NCI-H748 treated with DMSO at 0.1 percent for 48 hours (cell line): ENCODE results near the gene DYRK1A.
"Not testable (repeated sequence)": the region's sequence is repeated elsewhere in the genome, so short reads cannot be mapped to it uniquely, and the experiment has no call there.

Experiments
- DNase-seq: peaks from one replicate; lab custom pipeline; 2025; lab: John Stamatoyannopoulos, UW

The DYRK1A gene

DNA sequence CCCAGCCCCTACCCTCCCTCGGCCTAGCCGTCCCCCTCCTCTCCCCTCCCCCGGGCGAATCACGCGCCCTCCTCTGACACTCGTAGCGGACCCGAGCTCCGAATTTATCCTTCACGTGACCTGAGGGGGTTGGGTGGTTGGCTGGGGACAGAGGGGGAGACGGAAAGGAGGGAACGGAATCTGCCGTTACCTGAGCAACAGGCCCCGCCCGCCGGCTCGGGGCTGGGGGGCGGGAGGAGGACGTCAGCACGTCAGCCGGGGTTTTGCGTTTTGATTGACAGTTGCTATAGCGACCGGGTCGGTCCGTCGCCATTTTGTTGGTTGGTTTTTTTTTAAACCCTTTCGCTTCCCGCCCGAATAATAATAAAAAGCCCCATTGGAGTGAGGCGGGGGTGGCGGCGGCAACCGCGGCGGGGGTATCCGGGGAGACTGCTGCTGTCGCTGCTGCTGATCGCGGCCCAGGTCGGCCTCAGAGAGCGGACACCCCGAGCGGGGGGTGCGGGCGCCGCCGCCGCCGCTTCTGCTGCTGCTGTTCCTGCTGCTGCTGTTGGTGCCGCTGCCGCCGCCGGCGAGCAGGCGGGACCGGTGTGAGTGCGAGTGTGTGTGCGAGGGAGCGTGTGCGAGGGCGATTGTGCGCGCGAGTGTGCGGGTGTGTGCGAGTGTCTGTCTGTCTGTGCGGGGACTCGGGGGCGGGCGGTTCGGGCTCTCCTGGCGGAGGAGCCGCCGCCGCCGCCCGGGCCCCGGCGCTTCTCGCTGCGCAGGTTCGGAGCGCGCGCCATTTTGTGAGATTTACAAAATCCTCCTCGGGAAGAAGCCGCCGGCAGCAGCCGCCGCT, at the start of gene DYRK1A:
Gene DYRK1A, plus strand, starts transcription at position 292 of the 835 bp plus-strand sequence. CDS start 53,602 bp downstream, outside the sequence.
- peak; percentile 92 for DNase-seq

DNA sequence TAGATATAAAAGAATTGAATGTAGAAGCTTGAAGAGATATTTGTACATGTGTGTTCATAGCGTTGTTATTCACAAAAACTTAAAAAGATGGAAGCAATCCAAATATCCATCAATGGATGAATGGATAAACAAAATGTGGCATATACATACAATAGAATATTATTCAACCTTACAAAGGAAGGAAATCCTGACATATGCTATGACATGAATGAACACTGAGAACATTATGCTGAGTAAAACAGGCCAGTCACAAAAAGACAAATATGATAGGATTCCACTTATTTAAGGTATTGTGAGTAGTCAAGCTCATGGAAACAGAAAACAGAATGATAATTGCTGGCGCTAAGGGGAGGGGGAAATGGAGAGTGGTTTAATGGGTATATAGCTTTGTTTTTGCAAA, 47.0 kb upstream of the DYRK1A start:
- no peak for DNase-seq

DNA sequence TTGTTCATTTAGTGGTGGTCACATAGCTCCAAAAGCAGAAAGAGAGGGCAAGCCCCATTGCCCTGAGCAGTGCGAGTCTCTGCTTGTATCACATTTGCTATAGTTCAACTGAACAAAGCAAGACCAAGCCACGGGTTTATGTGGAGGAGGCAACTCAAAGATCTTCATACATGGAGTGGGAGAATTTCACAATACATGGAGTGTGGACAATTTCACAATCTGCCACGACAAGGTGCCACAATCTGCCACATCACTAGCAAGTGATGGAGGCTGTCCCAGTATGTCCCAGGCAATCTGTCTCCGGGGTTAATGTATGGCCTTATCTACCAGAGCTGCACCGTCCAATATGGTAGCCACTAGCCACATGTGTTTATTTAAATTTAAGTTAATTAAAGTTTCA, 44.5 kb upstream of the DYRK1A start:
- no peak for DNase-seq

DNA sequence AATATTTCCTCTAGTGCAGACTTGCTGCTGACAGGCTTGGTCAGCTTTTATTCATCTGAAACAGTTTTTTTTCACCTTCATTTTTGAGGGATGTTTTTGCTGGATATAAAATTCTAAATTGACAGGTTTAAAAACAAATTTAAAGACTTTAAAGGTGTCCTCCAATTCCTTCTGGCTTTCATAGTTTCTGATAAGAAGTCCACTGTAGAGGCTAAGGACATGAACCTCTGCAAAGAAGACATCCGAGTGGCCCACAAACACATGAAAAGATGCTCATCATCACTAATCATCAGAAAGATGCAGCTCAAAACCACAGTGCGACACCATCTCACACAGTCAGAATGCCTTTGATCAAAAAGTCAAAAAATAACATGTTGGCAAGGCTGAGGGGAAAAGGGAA, 42.0 kb upstream of the DYRK1A start:
- DNase-seq, result no peak

DNA sequence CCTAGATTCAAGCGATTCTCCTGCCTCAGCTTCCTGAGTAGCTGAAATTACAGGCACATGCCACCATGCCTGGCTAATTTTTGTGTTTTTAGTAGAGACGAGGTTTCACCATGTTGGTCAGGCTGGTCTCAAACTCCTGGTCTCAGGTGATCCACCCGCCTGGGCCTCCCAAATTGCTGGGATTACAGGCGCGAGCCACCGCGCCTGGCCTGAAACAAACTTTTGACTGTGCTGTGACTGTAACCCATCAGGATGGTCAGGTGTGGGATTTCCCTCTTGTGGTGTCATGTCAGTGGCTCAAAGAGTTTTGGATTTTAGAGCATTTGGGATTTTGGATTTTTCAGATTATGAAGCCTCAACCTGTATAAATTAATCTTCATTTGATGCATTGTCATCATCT, 38.4 kb upstream of the DYRK1A start:
- not testable (repeated sequence) for DNase-seq

DNA sequence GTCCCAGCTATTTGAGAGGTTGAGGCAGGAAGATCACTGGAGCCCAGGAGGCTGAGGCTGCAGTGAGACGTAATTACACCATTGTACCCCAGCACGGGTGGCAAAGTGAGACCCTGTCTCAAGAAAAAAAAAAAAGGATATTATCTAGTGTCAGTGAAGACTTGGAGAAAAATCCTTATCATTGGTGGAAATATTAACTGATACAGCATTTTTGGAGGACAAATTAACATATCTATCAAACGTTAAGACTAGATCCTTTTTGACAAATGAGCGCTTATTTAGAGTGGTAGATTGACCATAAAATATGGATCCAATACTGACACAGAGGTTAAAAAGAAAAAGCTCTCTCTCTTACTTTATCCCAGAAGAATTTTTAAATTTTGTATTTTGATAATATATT, 35.2 kb upstream of the DYRK1A start:
- DNase-seq, result no peak

DNA sequence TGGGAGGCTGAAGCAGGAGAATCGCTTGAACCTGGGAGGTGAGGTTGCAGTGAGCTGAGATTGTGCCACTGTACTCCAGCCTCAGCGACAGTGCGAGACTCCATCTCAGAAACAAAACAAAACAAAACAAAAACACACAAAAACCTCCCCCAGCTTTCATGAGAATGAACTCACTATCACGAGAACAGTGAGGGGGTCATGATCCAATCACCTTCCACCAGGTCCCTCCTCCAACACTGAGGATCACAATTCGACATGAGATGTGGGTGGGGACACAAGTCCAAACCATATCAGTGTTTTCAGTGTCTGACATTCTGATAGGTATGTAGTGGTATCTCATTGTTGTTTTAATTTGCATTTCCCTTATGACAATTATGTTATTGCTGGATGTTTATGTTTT, 31.5 kb upstream of the DYRK1A start:
- DNase-seq, result no peak

DNA sequence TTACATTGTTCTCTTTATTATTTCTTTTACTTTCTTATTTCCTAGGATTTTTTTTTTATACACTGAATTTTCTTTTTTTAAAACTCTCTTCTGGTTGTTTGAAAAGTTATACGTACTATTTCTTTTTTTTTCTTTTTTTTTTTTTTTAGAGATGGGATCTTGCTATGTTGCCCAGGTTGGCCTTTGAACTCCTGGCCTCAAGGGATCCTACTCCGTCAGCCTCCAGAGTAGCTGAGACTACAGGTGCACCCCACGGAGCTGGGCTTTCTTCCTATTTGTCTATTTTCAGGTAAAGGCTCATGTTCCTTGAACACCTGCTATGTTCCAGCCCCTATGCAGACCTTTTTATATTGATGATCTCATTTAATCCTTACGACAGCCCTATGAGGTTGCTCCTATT, 29.4 kb upstream of the DYRK1A start:
- DNase-seq, result no peak

DNA sequence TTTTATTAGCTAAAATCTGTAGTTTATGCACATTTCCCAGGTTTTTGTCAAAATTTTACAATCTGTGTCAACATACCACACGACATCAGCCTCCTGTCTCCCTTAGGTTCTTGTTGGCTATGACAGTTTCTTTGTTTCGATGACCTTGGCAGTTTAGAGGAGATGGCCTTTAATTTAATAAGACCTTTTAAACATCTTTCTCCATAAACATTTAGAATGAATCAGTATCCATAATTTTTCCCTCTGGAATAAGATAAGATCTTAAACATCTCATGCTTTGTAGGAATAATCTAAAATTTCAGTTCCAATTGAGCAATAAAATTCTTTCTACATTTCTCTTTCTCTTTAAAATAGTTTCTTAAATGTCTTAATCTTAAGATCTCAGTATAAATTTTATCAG, 28.7 kb upstream of the DYRK1A start:
- DNase-seq, result no peak

DNA sequence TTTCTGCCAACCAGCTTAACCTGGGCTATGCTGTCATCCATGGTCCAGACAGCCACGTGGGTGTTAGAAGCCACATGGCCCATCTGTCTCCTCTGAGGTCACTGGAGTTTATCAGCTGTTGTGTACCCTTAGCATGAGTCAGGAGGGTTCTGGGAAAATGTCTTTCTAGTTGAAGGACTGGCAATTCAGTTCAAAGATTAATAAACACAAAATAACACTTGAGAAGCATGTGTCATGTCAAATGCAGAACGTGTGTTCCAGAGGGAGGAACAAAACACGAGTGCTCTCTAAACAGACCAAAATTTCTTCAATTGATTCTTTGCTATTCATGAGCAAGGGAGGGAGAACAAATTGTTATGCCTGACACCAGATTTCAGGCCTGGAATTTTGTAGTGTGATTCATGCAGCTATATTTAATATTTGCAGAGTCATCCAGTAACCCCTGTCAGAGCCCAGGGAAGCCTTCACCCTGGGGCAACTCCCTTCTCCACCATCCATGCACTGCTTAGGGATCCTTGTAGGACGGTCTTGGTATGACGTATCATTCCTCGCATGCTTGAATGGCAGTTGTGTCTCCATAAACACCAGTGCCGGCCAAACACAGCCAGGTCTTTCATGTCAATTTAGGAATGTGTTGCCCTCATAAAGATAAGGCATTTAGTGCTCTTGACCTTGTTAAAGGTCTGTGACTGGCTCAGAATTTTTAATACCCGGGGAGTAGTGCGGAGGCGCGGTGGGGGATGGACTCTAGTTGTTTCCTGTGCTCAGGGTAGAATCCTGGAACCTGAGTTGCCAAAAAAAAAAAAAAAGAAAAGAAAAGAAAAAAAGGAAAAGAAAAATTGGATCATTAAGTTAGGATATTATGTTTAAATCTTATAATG, 27.7 kb upstream of the DYRK1A start:
- DNase-seq, result no peak

DNA sequence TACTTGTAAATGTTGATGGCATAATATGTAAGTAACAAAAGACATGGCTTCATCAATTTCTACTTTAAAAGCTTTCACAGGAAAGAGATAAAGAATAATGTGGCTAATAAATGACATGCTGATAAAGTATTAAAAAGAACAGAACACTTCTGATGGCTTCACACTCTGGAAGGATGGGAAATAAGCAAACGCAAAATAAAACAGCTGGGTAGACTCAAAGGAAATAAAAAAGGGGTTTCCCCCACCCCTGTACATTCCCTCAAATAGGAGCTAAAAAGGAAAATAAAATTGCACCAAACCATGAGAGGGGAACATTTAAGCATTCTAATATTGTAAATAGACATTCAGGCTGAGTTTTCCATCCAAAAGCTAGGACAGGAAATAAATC, 27.0 kb upstream of the DYRK1A start:
- DNase-seq, result no peak

DNA sequence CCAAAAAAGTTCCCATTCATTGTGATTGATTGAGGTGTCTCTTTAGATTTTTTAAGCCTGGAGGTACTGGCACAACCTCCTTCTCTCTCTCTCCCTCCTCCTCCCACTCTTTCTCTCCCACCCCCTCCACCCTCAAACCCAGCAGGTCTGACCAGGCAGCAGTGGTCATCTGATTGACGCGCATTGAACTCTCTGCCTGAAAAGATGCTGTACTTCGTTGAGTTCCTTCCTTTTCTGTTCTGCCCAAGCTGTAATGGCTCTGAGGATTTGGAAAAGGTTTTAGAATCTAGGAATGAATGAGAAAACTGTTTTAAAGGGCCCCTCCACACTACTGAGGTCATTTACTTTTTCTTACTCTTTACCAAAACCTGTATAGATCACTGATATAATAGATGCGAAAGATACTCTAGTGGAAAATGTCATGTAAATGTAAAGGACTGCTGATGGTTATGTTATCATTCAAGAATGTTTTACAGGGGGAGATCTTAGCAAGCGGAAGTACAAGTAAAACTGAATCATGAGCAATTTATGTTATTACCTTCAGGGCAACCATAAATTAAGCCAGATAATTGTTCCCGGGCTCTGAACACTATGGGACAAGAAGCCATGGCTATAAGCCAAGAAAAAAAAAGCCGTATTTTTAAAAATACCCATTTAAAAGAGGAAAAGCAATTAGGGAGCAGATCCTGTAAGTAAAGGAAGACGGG, 25.2 kb upstream of the DYRK1A start:
- DNase-seq, result no peak

DNA sequence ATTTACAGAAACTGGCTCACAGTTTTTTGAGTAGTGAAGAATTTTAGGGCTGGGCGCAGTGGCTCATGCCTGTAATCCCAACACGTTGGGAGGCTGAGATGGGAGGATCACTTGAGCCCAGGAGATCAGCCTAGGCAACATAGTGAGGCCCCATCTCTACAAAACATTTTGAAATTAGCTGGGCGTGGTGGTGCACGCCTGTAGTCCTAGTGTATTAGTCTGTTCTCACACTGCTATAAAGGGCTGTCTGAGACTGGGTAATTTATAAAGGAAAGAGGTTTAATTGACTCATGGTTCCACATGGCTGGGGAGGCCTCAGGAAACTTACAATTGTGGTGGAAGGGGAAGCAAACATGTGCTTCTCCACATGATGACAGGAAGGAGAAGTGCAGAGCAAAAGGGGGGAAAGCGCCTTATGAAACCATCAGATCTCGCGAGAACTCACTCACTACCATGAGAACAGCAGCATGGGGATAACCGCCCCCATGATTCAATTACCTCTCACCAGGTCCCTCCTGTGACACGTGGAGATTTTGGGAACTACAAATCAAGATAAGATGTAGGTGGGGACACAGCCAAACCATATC, 24.4 kb upstream of the DYRK1A start:
- no peak for DNase-seq

DNA sequence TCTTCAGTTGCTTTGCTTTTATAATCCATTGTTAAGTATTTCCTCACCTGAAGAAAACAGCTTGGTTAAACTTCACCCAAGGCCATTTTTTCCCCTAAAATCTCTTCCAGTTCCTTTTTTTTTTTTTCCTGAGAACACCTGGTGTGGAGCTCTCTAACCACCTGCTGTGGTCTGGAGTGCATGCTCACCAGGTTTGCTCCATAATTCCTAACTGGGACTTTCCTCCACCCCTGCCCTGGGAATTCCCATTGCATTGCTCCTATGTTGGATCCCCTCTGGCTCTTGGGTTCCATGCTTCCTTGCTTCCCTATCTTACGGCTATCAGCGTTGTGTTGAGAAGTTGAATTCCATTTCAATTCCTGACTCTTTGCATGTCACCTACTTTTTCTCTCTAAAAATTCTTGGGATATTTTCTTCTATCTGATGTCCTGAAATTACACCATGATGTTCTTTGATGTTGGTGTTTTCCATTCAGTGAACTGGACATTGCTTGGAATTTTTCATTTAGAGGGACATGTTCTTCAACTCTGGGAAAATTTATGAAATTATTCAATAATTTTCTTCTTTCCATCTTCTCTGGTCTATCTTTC, 19.6 kb upstream of the DYRK1A start:
- no peak for DNase-seq

DNA sequence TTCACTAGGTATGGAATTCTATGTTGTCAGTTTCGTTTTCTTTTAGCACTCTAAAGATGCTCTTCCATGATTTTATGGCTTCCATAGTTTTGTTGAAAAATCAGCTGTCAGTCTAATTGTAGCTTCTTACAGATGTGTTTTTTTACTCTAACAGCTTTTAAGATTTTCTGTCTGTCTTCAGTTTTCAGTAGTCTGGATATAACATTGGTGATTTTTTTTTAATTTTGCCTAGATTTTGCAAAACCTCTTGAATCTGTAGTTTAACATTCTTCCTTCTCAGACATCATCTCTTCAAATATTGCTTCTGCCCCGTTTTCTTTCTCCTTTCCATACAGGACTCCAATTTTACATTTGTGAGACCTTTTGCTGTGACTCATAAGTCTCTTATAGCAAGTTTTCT, 17.9 kb upstream of the DYRK1A start:
- DNase-seq, result no peak

DNA sequence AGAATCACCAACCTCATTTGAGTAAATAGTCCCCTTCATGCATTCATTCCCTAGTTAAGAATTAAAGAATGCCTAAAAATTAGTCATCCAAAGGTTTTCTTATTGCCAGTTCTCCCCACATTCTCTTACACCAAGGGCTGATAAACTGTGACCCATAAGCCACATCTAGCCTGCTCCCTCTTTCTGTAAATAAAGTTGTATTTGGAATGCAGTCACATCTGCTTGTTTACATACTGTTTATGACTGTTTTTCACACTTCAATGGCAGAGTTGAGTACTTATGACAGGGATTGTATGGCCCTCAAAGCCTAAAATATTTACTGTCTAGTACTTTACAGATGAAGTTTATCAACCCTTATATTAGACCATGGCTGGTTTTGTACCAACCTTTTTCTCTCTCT, 16.1 kb upstream of the DYRK1A start:
- DNase-seq, result no peak

DNA sequence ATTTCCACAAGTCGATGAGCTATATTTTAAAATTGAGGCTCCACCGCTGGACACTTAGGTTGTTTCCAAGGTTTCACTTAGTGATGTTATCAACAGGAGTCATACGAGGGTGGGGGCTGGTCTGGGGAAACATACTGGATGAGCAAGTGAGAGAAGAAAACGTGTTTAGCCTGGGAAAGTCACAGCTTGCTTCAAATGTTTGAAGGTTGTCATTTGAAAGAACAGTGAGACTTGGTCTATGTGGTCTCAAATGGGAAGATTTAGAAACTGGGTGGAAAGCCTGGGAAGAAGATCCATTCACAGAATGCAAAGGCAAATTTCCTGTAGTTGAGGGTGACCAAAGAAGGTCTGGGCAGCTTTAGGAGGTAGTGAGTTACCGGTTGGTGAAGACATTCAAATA, 9.9 kb upstream of the DYRK1A start:
- no peak for DNase-seq

DNA sequence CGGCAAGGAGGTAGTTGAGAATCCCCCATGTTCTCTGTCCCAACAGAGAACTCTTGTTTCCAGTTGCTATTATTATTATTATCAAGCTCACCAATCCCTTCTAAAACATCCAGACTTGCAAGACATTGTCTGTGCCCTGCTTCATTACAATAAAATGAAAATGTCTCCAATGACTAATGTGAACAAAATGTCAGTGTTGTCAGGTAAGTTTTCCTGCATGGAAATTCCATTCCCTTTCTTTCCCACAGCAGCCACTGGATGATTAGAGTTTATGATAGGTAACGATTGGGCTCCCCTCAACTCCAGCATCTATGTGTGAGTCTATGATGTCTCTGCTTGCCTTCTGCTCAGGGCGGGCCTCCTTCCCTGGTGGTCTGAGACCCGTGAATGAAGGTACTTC, 8.9 kb upstream of the DYRK1A start:
- no peak for DNase-seq

DNA sequence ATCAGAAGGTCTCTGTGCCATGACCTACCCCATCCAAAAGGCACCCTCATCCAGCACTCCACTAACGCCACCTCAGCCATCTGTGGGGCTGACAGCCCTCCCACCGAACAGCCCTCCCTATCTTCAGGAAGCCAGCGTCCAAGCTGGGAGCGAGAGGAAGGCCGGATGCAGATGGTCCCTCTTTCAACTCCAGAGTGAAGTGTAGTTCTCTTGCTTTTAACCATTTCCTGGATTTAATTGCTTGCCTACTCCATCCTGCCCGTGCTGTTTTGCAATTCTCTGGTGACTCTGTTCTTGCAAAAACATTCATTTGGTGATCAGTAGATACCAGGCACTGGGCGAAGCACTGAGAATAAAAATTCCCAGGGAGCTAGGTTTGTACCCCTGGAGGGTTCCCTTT, 8.2 kb upstream of the DYRK1A start:
- DNase-seq, result no peak

DNA sequence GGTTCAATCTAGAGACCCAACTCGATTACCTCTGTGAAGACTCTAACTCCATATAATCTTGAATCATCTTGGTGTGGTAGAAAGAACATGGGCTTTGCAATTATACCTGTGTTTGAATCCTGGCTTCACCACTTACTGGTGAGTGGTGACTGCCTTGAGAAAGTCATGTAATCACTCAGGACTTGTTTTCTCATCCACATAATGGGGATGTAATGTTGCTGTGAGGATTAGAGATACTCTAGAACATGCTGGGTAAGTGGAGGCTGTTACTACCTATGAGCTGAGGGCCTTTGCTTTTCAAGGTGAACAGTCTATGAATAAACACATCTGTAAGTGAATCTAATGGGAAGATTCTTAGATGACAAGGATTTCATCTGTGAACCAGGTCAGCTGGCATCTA, 2.6 kb upstream of the DYRK1A start:
- DNase-seq, result no peak

DNA sequence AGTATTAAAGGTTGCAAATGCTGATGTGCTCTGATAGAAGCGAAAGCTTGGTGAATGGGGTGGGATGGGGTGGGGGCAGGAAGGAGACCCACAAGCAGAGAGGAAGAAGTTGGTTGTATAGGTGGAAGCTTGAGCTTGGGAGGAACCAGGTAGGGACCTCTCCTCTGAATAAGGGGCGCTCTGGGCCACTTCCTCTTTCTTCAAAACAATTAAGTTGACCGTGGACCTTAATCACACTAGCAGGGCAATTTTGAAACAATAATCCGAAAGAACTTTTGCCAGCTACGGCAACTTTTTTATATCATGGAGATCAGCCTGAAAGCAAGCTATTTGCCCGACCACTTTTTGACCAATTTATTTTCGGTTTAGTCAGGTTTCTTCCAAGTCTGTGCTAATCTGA, 1.9 kb upstream of the DYRK1A start:
- DNase-seq, result no peak
